HCT116 (cell line): Measurements from ENCODE around the gene TMEM204. TPM values are rescaled to one million over a fixed set of nuclear protein-coding genes. Genes with fewer than 3 reads are reported as not detected.
A peak's percentile ranks its signal among the peaks of the same experiment; 100 is the strongest.

Experiments
- ATAC-seq: fragments of 200-7000 bp; cut with Tn5 transposase; 2 replicates; pipeline ENCODE4 v1.9.1; 2020; ENCODE audit warnings: mild to moderate bottlenecking, moderate library complexity
- BruUV-seq: library from RNA; stranded (reverse); fragments of 400-500 nt; replicated peaks from 2 replicates; lab custom pipeline; 2021; lab: Mats Ljungman, UMichigan
- CTCF ChIA-PET: fragments of 300-600 bp; sonication (Branson Sonifier 250); formaldehyde crosslinking; loops from one replicate; lab custom pipeline; 2021; ENCODE audit warnings: antibody characterized with exemption; lab: Charles Lee
- POLR2A ChIA-PET: fragments of 300-600, 350-600 bp; sonication (Branson Sonifier 250); formaldehyde crosslinking; loops from one replicate; lab custom pipeline; 2021; ENCODE audit warnings: antibody characterized with exemption; lab: Charles Lee
- RAD21 ChIA-PET, 2 experiments: fragments of 300-600 bp; sonication (Branson Sonifier 250); formaldehyde crosslinking; loops; one replicate each; lab custom pipeline; 2023; ENCODE audit warnings: low total read pairs in 2 of 2; ENCODE audit not compliant: uncharacterized antibody in 2 of 2, unreplicated experiment in 2 of 2, low non-redundant PET in 1 of 2; lab: Charles Lee
- DNase-seq: peaks from one replicate; pipeline ENCODE4 v3.0.0-alpha.2; 2010; ENCODE audit warnings: low read depth, low spot score
- H2AFZ ChIP-seq: fragments of 200-600 bp; shearing (Covaris generic), sonication (generic); 2 replicates; pipeline ENCODE4 v1.6.1; 2017; ENCODE audit warnings: low read depth, mixed run types, mixed read lengths, antibody characterized with exemption, low read length; ENCODE audit not compliant: poor library complexity, severe bottlenecking
- H3K27ac ChIP-seq: 2 replicates; pipeline ENCODE4 v1.5.1; 2012; ENCODE audit warnings: low read depth, low read length
- H3K27me3 ChIP-seq: fragments of 200-600 bp; sonication (generic); 2 replicates; pipeline ENCODE4 v1.6.1; 2016; ENCODE audit warnings: mixed run types, low read length, mixed read lengths; ENCODE audit not compliant: insufficient read depth
- H3K36me3 ChIP-seq, 2 experiments: fragments of 200-500 bp in 1 of 2; fragments of 200-600 bp in 1 of 2; sonication (Bioruptor generic) in 1 of 2; sonication (generic) in 1 of 2; 2 replicates each; pipeline versions ENCODE4 v1.5.1 to v1.6.1; 2014 to 2016; ENCODE audit warnings: low read length in 2 of 2, inconsistent platforms in 1 of 2, mixed read lengths in 1 of 2, mixed run types in 1 of 2; ENCODE audit not compliant: insufficient read depth in 2 of 2, control insufficient read depth in 1 of 2
- H3K4me1 ChIP-seq, 2 experiments: fragments of 200-600 bp in 1 of 2; sonication (generic) in 1 of 2; 2 replicates each; pipeline versions ENCODE4 v1.5.1 to v1.6.1; 2012 to 2017; ENCODE audit warnings: low read length in 2 of 2, inconsistent platforms in 1 of 2, mild to moderate bottlenecking in 1 of 2, mixed read lengths in 1 of 2, mixed run types in 1 of 2, moderate library complexity in 1 of 2; ENCODE audit not compliant: insufficient read depth in 2 of 2, control insufficient read depth in 1 of 2
- H3K4me2 ChIP-seq: fragments of 200-600 bp; sonication (generic); 2 replicates; pipeline ENCODE4 v1.6.1; 2017; ENCODE audit warnings: mixed run types, low read length, mixed read lengths
- H3K4me3 ChIP-seq, 2 experiments: fragments of 200-600 bp in 1 of 2; sonication (generic) in 1 of 2; replicated peaks in 1 of 2; 2 replicates each; pipeline ENCODE4 v1.5.1; 2011 to 2016; ENCODE audit warnings: low read length in 2 of 2, control low read depth in 1 of 2, low read depth in 1 of 2, mild to moderate bottlenecking in 1 of 2, mixed read lengths in 1 of 2, mixed run types in 1 of 2
- H3K79me2 ChIP-seq: fragments of 200-600 bp; sonication (generic); 2 replicates; pipeline ENCODE4 v1.6.1; 2017; ENCODE audit warnings: mild to moderate bottlenecking, mixed run types, low read length, moderate library complexity, mixed read lengths; ENCODE audit not compliant: insufficient read depth
- H3K9ac ChIP-seq: fragments of 200-600 bp; sonication (generic); 2 replicates; pipeline ENCODE4 v1.6.1; 2016; ENCODE audit warnings: low read length, mixed read lengths
- H3K9me2 ChIP-seq: fragments of 200-600 bp; sonication (generic), shearing (Covaris generic); 2 replicates; pipeline ENCODE4 v1.6.1; 2017; ENCODE audit warnings: mixed run types, mild to moderate bottlenecking, moderate library complexity; ENCODE audit not compliant: insufficient read depth
- H3K9me3 ChIP-seq, 2 experiments: fragments of 200-500 bp in 1 of 2; fragments of 200-600 bp in 1 of 2; sonication (Bioruptor generic) in 1 of 2; sonication (generic) in 1 of 2; 2 replicates each; pipeline ENCODE4 v1.6.1; 2014 to 2017; ENCODE audit warnings: low read length in 2 of 2, mixed read lengths in 2 of 2, inconsistent platforms in 1 of 2, low read depth in 1 of 2, mild to moderate bottlenecking in 1 of 2, mixed run types in 1 of 2, moderate library complexity in 1 of 2; ENCODE audit not compliant: control insufficient read depth in 1 of 2, insufficient read depth in 1 of 2
- H4K20me1 ChIP-seq: fragments of 200-600 bp; sonication (generic), shearing (Covaris generic); 2 replicates; pipeline ENCODE4 v1.6.1; 2017; ENCODE audit warnings: mixed run types, mild to moderate bottlenecking, moderate library complexity; ENCODE audit not compliant: insufficient read depth
- EGR1 ChIP-seq: IDR thresholded peaks from 2 replicates; pipeline ENCODE4 v1.6.1; 2012; ENCODE audit warnings: low read depth
- FOSL1 ChIP-seq: IDR thresholded peaks from 2 replicates; pipeline ENCODE4 v1.6.1; 2012; ENCODE audit warnings: low read depth
- POLR2AphosphoS5 ChIP-seq: IDR thresholded peaks from 2 replicates; pipeline ENCODE4 v1.6.1; 2011; ENCODE audit warnings: mild to moderate bottlenecking, low read depth, low read length, moderate library complexity
- RAD21 ChIP-seq: IDR thresholded peaks from 2 replicates; pipeline ENCODE4 v1.6.1; 2012; ENCODE audit warnings: low read depth, mild to moderate bottlenecking
- SIN3A ChIP-seq: IDR thresholded peaks from 2 replicates; pipeline ENCODE4 v1.6.1; 2012; ENCODE audit warnings: low read depth
- SRF ChIP-seq: IDR thresholded peaks from 2 replicates; pipeline ENCODE4 v1.6.1; 2012; ENCODE audit warnings: low read depth
- TCF7L2 ChIP-seq: IDR thresholded peaks from 2 replicates; pipeline ENCODE4 v1.7.0; 2011; ENCODE audit warnings: borderline replicate concordance, inconsistent platforms; ENCODE audit not compliant: insufficient read depth, insufficient read length; ENCODE audit errors: extremely low read depth
- YY1 ChIP-seq: IDR thresholded peaks from 2 replicates; pipeline ENCODE4 v1.6.1; 2011; ENCODE audit warnings: low read length, low read depth, moderate library complexity, mild to moderate bottlenecking; ENCODE audit not compliant: insufficient replicate concordance; ENCODE audit errors: extremely low read depth
- intact Hi-C: fragments of 100-400 bp; cut with micrococcal nuclease; formaldehyde crosslinking; loops from 2 replicates; pipeline ENCODE4 v1.10.0; 2022
- total RNA-seq: library from RNA; stranded (reverse); gene quantifications from one replicate; pipeline ENCODE4 v1.2.1, GENCODE V29; 2021; ENCODE audit not compliant: unreplicated experiment
- TF ChIP-seq, protein P1 (sequence below): IDR thresholded peaks from 2 replicates; pipeline ENCODE4 v1.6.1; 2012

TMEM204 gene
- total RNA-seq, 1 experiment from 2014 or later, result 0.22 TPM

DNA sequence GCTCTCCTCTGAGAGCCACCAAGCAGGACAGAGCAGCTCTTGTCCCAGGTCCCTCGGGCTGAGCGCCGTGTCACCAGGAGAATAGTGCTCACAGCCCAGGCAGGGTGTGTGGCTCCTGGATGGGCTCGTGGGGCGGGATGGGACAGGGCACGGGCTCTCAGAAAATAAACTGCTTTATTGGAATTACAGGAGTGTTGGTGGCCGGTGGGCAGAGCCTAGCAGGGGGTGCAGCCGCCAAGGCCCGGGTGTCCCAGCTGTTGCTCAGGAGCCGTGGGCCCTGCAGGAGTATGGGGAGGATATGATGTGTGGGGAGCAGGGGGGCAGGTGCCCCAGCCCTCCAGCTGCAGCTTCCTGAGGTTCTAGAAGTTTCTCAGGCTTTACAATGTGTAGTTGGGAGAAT, 23.2 kb upstream of the TMEM204 start (continued):
- TF ChIP-seq, protein P1, sequence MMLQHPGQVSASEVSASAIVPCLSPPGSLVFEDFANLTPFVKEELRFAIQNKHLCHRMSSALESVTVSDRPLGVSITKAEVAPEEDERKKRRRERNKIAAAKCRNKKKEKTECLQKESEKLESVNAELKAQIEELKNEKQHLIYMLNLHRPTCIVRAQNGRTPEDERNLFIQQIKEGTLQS, result no peak

DNA sequence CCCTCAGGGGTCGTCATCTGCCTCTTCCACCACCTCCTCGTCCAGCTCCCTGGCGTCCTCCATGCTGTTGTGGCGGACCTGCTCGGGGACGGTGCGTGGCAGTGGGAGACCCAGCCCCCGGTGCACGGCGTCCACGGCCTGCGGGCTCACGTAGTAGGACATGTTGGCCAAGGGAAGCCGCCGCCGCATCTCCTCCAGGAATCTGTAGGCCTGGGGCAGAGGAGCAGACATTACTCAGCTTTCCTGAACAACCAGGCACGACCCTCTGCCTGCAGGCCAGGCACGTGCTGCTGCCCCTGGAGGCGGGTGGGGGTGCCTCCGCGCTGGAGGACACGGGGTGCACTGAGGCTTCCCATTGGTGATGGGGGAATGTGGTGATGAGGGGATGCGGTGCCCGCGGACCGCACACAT, 22.5 kb upstream of the TMEM204 start:
- POLR2A ChIA-PET, result no interaction called here
- no TSS peak for BruUV-seq
- H3K36me3 ChIP-seq, result peaks cover 0 to 3% of the 10 kb centered on the region in 2 experiments; a peak in 1 of 4 replicates
- H3K4me2 ChIP-seq, result no peak overlapping the region
- intact Hi-C loops, result no loop called here
- H3K79me2 ChIP-seq, result no peaks in the 10 kb centered on the region
- no peaks in the 10 kb centered on the region for H3K9me3 ChIP-seq
- no peak overlapping the region for H3K4me3 ChIP-seq
- peak; percentile 24; the same call in 1 of the 2 replicates for ATAC-seq
- no peak overlapping the region for H2AFZ ChIP-seq
- no peaks in the 10 kb centered on the region for H3K27me3 ChIP-seq
- CTCF ChIA-PET, result no interaction called here
- H3K27ac ChIP-seq, result no peak overlapping the region
- H4K20me1 ChIP-seq, result no peaks in the 10 kb centered on the region
- no peak for DNase-seq
- no peaks in the 10 kb centered on the region for H3K4me1 ChIP-seq
- RAD21 ChIA-PET, result no interaction called here
- no peak overlapping the region for H3K9ac ChIP-seq
- H3K9me2 ChIP-seq, result no peaks in the 10 kb centered on the region
- TF ChIP-seq YY1 (no peak), TCF7L2 (no peak), POLR2AphosphoS5 (no peak), SRF (no peak), FOSL1 (no peak), SIN3A (no peak), EGR1 (no peak), RAD21 (no peak)
